Subcutaneous abdominal adipose tissue (tissue), 5 donors: Measurements from ENCODE around the gene PGM5.

Source experiments
- H3K27ac ChIP-seq: one replicate; pipeline ENCODE4 v1.7.0; 2013; ENCODE audit warnings: low read depth, mild to moderate bottlenecking, inconsistent platforms, low read length, moderate library complexity
- H3K27me3 ChIP-seq, 5 donors: one replicate each; pipeline ENCODE4 v1.7.0; 2013; ENCODE audit warnings: low read length in 5 of 5, inconsistent platforms in 1 of 5; ENCODE audit not compliant: control insufficient read depth in 5 of 5, insufficient read depth in 4 of 5
- H3K36me3 ChIP-seq, 5 donors: one replicate each; pipeline ENCODE4 v1.7.0; 2013; ENCODE audit warnings: low read length in 5 of 5; ENCODE audit not compliant: control insufficient read depth in 5 of 5, insufficient read depth in 5 of 5
- H3K4me1 ChIP-seq, 5 donors: one replicate each; pipeline ENCODE4 v1.7.0; 2013; ENCODE audit warnings: low read length in 5 of 5, mild to moderate bottlenecking in 3 of 5, moderate library complexity in 1 of 5; ENCODE audit not compliant: control insufficient read depth in 5 of 5, insufficient read depth in 5 of 5
- H3K4me3 ChIP-seq, 5 donors: one replicate each; pipeline ENCODE4 v1.7.0; 2013; ENCODE audit warnings: low read length in 5 of 5, low read depth in 1 of 5
- H3K9ac ChIP-seq, 5 donors: one replicate each; pipeline ENCODE4 v1.7.0; 2013; ENCODE audit warnings: low read length in 5 of 5, mild to moderate bottlenecking in 4 of 5, moderate library complexity in 3 of 5
- H3K9me3 ChIP-seq, 5 donors: one replicate each; pipeline ENCODE4 v1.7.0; 2013; ENCODE audit warnings: low read length in 5 of 5; ENCODE audit not compliant: control insufficient read depth in 5 of 5
- donor health status: healthy.
- donor health status: healthy.
- donor health status: healthy.
- donor health status: healthy.
- donor health status: healthy.

The PGM5 gene

GRCh38 chr9:68562461-68562860, 206.1 kb downstream of the PGM5 start:
- H3K27me3 ChIP-seq = peaks cover 0 to 3% (median 0%) of the 10 kb centered on the region in 5 donors
- no peak overlapping the region for H3K4me3 ChIP-seq
- H3K9ac ChIP-seq = no peak overlapping the region
- no peaks in the 10 kb centered on the region for H3K36me3 ChIP-seq
- H3K27ac ChIP-seq = no peak overlapping the region
- H3K9me3 ChIP-seq = no peaks in the 10 kb centered on the region
- H3K4me1 ChIP-seq = peaks cover 0 to 10% (median 7%) of the 10 kb centered on the region in 5 donors

GRCh38 chr9:68567565-68567964, 211.2 kb downstream of the PGM5 start:
- no peak overlapping the region for H3K4me3 ChIP-seq
- peaks cover 0 to 3% (median 0%) of the 10 kb centered on the region in 5 donors for H3K9me3 ChIP-seq
- H3K9ac ChIP-seq = no peak overlapping the region
- H3K27me3 ChIP-seq = no peaks in the 10 kb centered on the region
- H3K4me1 ChIP-seq = no peaks in the 10 kb centered on the region
- H3K36me3 ChIP-seq = no peaks in the 10 kb centered on the region
- no peak overlapping the region for H3K27ac ChIP-seq

GRCh38 chr9:68574150-68574549, 217.7 kb downstream of the PGM5 start:
- Histone ChIP-seq H3K4me1 (no peaks in the 10 kb centered on the region), H3K4me3 (no peak overlapping the region), H3K27me3 (no peaks in the 10 kb centered on the region), H3K9ac (no peak overlapping the region), H3K36me3 (no peaks in the 10 kb centered on the region), H3K9me3 (peaks cover 0 to 3% (median 0%) of the 10 kb centered on the region in 5 donors), H3K27ac (no peak overlapping the region)

- Histone ChIP-seq H3K27ac (no peak overlapping the region), H3K4me3 (no peak overlapping the region), H3K9ac (no peak overlapping the region), H3K36me3 (no peaks in the 10 kb centered on the region), H3K9me3 (peaks cover 0 to 3% (median 0%) of the 10 kb centered on the region in 5 donors), H3K27me3 (no peaks in the 10 kb centered on the region), H3K4me1 (no peaks in the 10 kb centered on the region)
These were observed 219.4 kb downstream of the PGM5 start for GRCh38 chr9:68575817-68576216.

- peaks cover 0 to 6% (median 0%) of the 10 kb centered on the region in 5 donors for H3K4me1 ChIP-seq
- no peaks in the 10 kb centered on the region for H3K36me3 ChIP-seq
- H3K4me3 ChIP-seq = no peak overlapping the region
- H3K9me3 ChIP-seq = no peaks in the 10 kb centered on the region
- H3K27me3 ChIP-seq = no peaks in the 10 kb centered on the region
- H3K9ac ChIP-seq = no peak overlapping the region
- no peak overlapping the region for H3K27ac ChIP-seq
These were observed 221.6 kb downstream of the PGM5 start for GRCh38 chr9:68577774-68578591.
